HG02571 (cell line): Measurements from ENCODE around the gene SNTG2.

Experiments
- ATAC-seq: cut with Tn5 transposase; IDR thresholded peaks from one replicate; pipeline ENCODE4 v1.9.1; 2021; ENCODE audit warnings: mild to moderate bottlenecking, moderate library complexity; ENCODE audit not compliant: unreplicated experiment

The SNTG2 gene

DNA sequence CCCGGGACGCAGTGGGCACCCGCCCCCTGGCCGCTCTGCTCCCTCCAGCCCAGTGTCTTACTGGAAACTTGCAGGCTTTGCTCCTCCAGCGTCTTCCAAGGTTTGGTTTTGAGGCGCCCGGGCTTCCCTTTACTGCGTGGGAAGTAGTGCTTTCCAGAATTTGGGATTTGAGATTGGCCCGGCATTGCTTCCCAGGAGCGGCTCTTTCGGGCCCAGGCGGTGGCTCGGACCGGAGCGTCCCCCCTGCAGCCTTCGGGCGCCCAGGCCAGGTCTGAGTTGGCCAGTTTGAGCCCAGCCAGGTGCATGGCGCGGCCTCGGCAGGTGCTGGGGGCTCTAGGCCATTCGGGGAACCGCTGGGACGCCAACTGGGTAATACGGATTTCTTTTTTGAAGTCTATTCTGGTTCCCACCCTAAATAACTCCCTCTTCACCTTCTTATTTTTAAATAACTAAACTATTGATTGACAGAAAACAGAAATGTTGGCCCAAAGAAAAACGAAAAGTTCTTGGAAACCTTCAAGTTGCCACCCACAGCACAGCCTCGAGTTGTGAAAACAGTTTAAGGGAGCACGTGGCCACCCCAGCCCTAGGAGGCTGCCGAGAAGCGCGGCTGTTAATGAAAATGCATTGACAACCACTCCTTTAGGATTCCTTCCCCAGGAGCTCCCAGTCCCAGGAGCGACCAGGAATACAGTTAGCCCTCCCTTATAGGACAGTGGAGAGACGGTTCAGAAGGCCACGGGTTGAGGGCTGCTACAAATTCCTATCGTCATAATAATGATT lies 766 bp downstream of the SNTG2 start:
- no peak for ATAC-seq

DNA sequence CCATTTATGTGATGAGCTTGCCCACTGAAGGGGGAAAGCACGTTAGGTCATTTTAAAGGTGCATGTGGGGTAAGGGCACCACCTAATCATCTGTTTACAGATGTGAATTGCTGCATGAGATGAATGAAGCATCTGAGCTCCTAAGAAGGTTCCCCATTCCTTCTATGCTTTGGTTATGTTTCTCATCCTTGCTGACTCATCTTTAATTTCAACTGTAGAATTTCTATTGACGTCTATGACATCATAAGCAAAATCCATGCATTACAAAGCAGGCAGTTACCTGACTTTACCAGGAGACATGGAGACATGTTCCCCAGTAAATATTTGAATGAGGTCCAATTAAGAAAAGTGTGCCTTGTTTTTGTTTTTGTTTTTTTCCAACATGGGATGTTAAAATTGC lies 2.8 kb downstream of the SNTG2 start:
- no peak for ATAC-seq

DNA sequence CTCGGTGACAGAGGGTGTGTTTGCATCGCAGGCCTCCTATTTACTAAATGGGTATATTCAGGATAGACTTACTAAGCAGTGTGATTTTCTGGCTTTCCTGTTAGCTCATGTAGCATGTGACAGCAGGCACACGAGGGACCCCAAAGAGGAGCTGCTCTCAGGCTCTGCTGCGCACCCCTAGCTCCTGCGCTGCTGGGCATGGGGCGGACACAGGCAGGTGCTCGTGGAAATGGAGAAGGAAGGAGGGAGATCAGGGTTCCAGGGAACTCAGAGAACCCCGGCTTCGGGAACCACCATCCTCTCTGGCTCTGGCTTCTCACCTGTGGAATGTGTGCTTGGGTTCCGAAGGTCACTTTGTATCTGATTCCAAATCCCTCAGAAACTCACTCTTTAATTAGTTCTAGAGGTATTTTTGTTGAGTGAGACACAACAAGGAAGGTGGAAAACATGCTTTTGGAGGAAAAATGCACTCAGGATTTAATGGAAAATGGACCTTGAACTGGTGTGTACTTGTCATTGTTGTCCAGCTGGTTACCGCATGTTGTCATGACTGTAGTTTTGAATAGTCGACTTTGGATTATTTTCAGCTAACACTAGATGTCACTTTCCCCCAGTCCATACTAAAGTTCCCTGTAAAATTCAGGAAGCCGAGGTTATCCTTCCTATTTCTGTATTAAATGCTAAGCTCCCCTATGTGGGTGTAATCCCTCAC lies 3.5 kb downstream of the SNTG2 start:
- no peak for ATAC-seq

DNA sequence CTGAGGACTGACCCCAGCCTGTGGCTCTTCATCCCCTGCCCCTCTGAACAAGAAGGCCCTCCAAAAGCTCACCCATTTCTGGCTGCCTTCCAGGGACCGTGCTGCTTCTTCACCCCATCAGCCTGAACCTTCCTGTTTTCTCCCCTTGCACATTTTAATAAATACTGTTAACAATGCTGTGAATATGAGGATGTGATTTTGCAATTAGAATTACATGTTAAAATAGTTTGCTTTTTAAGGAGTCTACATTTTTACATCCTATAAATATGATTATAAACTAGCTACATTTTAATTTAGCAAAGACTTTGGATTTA lies 4.0 kb downstream of the SNTG2 start:
- ATAC-seq, result no peak

DNA sequence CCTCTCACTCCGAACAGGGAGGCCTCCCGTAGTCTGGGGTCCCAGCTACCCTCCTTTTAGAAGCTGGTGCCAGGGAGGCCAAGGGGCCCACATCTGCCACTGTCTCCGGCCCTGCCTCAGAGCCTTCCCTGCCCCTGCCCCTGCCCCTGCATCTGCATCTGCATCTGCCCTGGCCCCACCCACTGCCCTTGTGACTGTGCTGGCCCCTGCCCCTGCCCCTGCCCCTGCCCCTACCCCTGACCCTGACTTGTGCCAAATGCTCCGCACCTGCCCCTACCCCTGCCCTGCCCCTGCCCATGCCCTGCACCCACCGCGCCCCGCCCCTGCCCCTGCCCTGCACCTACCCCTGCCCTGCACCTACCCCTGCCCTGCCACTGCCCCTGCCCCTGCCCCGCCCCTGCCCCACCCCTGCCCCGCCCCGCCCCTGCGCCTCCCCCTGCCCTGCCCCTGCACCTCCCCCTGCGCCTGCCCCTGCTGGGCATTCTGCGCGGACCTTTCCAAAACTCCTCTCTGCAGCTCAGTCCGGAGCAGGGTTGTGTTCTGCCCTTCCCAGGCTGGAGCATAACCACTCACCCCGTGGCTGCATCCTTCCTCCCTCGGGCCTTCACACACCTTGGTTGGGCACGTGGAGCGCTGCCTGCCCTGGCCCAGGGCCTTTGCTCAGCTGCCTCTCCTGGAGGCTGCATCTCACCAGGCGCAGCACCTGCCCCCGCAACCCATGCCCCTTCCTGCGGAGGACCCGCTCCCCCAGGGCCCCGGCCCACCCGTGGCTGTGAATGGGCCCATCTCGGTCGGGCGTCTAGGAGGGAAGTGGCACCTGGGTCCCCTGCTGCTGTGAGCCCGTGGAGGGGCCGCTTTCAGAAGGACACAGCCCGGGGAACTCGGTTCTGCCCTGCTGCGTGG lies 5.4 kb downstream of the SNTG2 start:
- no peak for ATAC-seq

DNA sequence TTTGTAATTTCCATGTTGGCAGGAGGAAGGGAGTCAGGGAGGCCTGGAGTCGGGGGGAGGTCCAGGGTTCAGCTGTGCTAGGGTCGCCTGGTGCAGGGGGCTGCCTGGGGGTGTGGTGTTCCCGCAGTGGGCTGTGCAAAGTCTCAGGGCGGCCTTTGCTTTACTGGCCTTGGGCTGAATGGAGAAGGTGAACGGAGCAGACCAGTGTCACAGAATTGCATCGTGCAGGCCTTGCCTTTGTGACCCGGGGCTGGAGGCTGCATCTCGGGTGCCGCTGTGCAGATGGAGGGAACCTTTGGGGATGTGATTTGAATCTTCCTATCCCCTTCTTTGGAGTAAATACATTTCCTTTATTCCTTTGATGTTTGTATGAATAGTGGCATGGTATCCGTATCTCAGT lies 8.8 kb downstream of the SNTG2 start:
- no peak for ATAC-seq

DNA sequence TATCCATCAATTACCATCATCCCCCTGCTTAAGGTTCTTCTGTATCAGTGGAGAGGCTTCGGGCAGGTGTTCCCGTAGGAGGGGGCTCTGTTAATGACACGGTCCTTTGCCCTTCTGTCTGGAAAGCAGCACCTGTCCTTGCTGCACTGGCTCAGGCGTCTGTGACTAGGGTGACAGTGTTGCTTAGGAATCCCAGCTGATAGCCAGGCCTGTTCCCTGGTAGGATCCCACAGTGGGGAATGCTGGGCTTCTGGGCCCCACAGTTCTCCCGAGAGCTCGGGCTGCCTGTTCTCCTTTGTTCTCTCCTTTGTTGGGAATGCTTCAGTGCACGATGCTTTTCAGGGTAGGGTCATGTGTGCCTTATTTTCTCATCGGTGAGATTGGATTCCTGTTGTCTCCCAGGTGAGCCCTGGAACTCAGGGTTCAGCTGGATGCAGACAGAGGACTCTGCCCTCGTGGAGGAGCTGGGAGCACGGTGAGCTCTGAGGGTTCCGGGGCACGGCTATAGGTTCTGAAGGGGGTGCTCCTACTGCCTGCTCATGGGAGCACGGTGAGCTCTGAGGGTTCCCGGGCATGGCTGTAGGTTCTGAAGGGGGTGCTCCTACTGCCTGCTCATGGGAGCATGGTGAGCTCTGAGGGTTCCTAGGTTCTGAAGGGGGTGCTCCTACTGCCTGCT lies 9.6 kb downstream of the SNTG2 start:
- no peak for ATAC-seq

DNA sequence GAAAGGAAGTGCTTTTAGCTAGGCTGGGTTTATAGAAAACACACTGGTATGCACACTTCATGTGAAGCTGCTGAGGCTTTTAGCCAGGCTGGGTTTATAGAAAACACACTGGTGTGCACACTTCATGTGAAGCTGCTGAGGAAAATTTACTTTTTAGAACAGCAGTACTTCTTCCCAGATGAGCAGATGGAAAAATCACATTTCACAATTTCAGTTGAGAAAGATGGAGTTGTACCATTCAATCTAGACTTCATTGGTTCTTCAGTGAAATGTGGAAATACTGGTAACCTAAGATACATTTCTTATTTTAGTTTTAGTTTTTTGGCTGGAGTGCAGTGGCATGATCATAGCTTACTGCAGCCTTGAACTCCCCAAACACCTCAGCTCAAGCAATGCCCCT lies 11.1 kb downstream of the SNTG2 start:
- ATAC-seq, result no peak

DNA sequence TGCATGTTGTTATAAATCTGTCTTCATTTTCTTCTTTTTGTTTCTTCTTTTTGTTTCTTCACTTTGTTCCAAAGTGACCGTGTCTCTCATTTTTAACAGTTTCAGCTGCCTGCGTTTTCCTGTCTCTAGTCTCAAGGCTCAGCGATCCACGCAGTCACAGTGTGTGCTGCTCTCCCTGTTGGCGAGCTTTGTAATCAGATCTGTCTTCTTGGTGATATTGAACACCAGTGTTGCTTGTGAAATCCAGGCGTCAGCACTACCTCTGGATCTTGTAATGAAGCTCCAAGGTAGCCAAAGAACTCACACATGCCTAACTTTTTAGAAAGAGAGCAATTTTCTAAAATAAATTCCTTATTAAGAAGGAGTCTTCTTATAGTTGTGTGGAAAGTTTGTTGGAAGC lies 13.2 kb downstream of the SNTG2 start:
- ATAC-seq, result no peak

DNA sequence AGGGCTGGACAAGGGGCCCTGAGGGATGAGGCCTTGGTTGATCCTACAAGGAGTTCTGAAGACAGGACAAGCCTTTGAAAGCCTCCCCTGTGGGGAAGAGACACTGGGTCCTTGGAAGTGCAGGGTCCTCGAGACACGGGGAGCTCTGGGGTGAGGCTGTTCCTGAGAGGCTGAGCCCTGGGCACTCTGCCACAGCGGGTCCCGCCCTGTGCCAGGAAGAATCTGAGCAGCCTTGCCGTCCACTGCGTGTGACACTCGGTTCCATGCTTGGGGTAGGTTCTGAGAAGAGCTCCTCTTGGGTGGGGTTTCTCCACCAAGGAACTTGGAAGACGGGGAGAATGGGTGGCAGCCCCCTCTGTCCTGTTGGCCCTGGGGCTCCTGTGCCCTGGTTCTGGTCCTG lies 13.9 kb downstream of the SNTG2 start:
- ATAC-seq, result no peak

DNA sequence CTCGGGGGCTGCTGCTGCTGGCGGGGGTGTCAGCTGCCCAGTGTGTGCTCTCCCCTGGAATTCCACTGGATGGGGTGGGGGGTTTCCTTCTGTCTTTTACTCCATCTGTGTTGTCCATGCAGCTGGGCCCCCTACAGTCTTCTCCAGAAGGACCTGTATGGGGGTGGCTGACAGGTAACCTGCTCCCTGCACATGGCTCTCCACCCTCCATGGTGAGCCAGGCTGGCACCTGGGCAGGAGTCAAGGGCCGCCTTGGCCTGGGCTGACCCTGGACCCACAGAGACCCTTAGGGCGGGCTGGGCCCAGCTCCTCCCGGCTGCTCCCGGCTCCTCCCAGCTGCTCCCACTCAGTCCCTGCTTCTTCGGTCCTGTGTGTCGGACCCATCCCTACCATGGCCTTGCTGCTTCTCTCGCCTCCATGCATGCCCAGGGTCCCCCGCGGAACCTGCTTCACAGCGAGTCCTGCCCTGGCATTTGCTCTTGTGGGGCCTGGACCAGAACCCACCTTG lies 15.0 kb downstream of the SNTG2 start:
- no peak for ATAC-seq

DNA sequence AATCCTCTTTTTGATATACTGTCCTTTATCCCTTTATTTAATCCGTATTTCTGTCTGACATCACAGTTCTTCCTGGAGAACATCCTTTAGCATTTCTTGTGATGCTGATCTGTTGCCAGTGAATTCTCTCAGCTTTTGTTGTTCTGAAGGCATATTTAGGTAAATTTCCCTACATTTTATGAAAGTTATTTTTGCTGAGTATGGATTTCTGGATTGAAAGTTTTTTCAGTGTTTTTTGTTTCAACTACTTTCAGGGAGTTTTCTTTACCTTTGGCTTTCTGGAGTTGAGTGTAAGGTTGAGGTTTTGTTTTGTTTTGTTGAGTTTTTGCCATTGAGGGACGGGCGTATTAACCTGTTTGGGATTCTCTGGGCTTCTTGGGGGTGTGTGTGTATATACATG lies 22.5 kb downstream of the SNTG2 start:
- no peak for ATAC-seq

DNA sequence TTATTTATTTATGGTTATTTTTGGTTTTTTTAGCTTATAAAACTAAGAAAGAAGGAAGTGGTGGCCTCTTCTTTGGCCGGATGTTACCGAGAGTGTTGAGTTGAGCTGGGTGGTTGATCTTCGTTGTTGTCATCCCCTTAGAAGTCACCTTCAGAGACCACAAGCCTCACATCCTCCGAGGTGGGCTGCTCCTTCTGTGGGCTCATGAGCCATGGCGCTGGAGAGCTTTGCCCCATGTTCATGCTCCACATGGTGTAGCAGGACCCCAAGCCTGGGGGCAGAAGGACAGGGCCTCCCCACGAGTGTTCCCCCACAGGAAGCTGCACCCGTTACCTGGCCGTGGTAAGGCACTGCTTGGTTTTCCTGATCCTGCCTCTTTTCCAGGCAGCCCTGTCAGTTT lies 23.4 kb downstream of the SNTG2 start:
- no peak for ATAC-seq

DNA sequence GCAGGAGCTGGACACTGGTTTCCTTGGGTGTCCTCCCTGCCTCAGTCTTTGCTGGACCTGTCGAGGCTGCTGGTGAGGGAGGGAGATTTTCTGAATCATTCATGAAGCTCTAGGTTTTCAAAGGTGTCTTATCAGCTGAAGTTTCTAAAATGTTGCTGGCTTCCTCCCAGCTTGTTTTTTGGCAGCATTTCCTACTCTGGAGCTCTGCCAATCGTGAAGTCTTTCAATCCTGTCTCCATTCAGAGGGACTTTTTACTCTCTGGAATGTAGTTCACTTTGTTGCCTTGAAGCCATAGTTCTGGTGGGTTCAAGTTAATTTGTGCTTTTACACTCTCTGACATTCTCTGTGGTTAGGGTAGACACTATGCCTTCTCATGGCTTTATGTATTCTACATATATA lies 23.9 kb downstream of the SNTG2 start:
- ATAC-seq, result no peak

DNA sequence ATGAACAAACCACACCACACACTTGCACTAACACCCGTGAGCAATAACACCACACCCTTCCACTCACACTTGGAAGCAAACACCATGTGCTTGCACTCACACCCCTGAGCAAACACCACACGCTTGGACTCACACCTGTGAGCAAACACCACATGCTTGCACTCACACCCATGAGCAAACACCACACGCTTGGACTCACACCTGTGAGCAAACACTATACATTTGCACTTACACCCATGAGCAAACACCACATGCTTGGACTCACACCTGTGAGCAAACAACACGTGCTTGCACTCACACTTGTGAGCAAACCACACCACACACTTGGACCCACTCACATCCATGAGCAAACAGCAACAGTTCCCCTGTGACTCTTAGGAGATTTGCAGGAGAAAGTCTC lies 24.4 kb downstream of the SNTG2 start:
- ATAC-seq, result no peak

DNA sequence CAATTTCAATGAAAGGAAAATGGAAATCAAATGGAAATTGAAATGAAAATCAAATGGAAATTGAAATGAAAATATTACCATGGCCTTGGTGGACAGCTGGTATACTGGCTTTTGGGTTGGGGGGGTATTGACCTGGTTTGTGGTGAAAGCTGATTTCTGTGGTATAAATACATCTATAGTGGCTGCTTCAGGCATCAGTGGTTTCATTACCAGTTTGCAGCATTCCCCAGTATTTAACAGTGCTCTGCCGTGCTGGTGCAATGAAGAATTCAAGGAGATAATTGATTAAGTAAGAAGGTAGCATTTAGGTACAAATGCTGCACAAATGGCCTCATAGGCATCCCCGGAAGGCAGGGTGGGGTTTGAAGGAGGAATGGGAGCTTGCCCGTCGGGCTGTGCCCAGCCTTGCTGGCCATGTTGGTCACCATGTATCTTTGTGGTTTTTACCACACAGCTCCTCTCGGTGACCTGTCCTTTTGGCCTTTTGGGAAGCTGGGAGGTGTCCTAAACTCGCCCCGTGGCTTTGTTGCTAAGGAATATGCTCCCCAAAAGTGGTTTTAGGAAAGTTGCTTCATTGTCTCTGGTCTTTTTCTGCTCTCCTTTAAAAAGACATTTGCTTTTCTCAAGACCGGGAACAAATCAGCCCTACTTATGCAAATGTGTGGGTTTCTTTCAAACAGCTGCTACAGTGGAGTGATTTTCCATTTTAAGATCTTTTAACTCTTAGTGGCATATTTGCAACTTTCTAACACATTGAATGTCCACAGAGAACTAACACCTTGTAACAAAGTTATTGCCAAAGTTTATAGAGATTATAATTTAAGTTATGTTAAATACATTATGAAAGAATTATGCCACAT lies 28.6 kb downstream of the SNTG2 start:
- no peak for ATAC-seq

DNA sequence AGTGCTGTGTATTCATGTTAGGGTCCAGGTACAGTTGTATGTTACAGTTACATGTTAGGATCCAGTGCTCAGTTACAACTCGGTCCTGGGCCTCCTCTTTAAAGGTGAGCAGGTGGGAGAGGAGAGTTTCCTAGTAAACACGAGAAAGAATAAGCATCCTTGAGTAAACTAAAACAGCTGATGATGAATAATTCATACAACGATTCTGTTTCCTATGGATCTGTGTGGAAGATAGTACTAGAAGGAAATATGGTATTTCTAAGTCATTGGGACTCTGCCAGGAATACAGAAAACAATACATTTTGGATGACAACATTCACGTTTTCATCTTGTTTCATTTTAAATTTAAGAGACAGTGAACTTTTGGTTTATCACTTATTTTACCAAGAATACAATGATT lies 29.5 kb downstream of the SNTG2 start:
- no peak for ATAC-seq

DNA sequence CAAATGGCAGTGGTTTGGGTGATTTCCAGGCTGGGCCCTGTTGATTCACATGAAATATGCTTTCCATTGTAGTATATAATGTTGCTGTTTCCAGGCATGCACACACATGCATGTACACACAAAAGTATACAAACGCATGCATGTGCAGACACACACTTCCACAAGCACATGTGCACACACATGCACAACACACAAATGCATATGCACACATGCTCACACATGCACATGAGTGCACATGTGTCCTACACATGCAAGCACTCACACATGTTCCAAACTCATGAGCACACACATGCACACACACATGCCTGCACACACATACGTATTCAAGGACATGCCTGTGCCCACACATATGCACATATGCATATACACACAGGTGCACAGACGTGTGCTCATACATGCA lies 30.6 kb downstream of the SNTG2 start:
- no peak for ATAC-seq

DNA sequence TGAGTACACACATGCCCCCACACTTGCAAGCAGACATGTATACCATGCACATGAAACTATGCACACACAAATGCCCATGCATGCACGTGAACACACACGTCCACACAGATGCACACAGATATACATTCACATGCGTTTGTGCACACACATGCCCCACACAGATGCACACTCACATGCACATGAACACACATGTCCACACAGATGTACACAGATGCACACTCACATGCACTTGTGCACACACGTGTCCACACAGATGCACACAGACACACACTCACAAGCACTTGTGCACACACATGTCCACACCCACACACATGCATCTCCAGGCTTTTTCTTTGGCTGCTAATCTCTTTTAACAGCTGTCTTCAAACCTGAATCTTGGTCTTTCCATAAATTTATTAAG lies 31.1 kb downstream of the SNTG2 start:
- no peak for ATAC-seq

DNA sequence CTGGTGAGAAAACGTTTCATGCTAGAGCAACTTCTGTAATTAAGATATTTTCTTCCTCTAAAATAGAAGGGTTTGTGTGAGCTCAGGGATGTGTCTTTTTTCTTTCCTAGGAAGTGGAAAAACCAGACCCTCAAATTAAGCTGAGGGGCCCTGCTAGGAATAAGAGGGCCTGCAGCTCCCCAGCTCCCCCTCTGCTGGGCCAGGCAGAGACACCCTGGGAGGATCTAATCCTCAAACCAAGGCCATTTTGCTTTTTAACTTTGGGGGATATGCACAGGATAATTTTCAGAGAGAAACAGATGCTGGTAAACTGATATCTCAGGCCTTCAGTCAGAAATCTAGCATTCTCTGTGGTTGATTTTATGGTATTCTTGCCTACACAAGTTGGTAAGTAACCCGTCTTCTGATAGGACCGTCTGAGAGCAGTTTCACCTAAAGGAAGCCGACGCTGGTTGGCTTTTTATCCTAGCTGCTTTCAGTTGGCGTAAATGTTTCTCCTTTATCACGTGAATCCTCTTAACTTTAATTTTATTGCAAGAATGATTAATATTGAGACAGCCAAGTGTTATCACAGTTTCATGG lies 34.8 kb downstream of the SNTG2 start:
- ATAC-seq, result no peak
